B cell (primary cell): Measurements from ENCODE around the gene GMCL1. TPM values are rescaled to one million over a fixed set of nuclear protein-coding genes. Genes with fewer than 3 reads are reported as not detected.
A peak's percentile ranks its signal among the peaks of the same experiment; 100 is the strongest.

ENCODE experiments used
- ATAC-seq: fragments of 200-7000 bp; cut with Tn5 transposase; one replicate; pipeline ENCODE4 v1.10.0; 2021; ENCODE audit warnings: low read depth, mild to moderate bottlenecking, moderate number of reproducible peaks, moderate library complexity
- CTCF ChIA-PET: fragments of 350-600 bp; sonication (Branson Sonifier 250); formaldehyde crosslinking; loops from one replicate; lab custom pipeline; 2021; ENCODE audit warnings: antibody characterized with exemption, inconsistent platforms; lab: Charles Lee
- POLR2A ChIA-PET: fragments of 350-600 bp; sonication (Branson Sonifier 250); formaldehyde crosslinking; loops from one replicate; lab custom pipeline; 2021; ENCODE audit warnings: antibody characterized with exemption; lab: Charles Lee
- DNase-seq: peaks from one replicate; pipeline ENCODE4 v3.0.0; 2013
- H2AFZ ChIP-seq: 2 replicates; pipeline ENCODE4 v1.6.1; 2012; ENCODE audit warnings: mild to moderate bottlenecking, low read depth, low read length; ENCODE audit not compliant: insufficient read depth, poor library complexity, severe bottlenecking
- H3K27ac ChIP-seq, 2 donors: 1 replicate in 1 of 2; 2 replicates in 1 of 2; pipeline ENCODE4 v1.5.1; 2012 to 2013; ENCODE audit warnings: low read length in 2 of 2, mild to moderate bottlenecking in 2 of 2, moderate library complexity in 1 of 2
- H3K27me3 ChIP-seq, 4 experiments: fragments of 200-600 bp in 1 of 4; sonication (generic) in 1 of 4; replicated peaks in 1 of 4; 1 replicate in 2 of 4; 2 replicates in 2 of 4; pipeline versions ENCODE4 v1.6.1 to v1.7.0; 2013 to 2016; ENCODE audit warnings: low read length in 3 of 4, mild to moderate bottlenecking in 2 of 4, mixed read lengths in 1 of 4, moderate library complexity in 1 of 4; ENCODE audit not compliant: insufficient read depth in 4 of 4, control insufficient read depth in 3 of 4; ENCODE audit errors: control extremely low read depth in 1 of 4
- H3K36me3 ChIP-seq, 2 experiments: replicated peaks in 1 of 2; 1 replicate in 1 of 2; 2 replicates in 1 of 2; pipeline versions ENCODE4 v1.6.1 to v1.7.1; 2013; ENCODE audit warnings: low read length in 1 of 2; ENCODE audit not compliant: insufficient read depth in 2 of 2, control insufficient read depth in 1 of 2; ENCODE audit errors: control extremely low read depth in 1 of 2, extremely low read depth in 1 of 2
- H3K4me1 ChIP-seq, 2 donors: fragments of 200-600 bp in 1 of 2; sonication (generic) in 1 of 2; 1 replicate in 1 of 2; 2 replicates in 1 of 2; pipeline versions ENCODE4 v1.5.1 to v1.6.1; 2013 to 2017; ENCODE audit warnings: low read length in 2 of 2; ENCODE audit not compliant: control insufficient read depth in 2 of 2, insufficient read depth in 2 of 2
- H3K4me2 ChIP-seq: replicated peaks from 2 replicates; pipeline ENCODE3; 2012; ENCODE audit warnings: mild to moderate bottlenecking, low read depth, low read length; ENCODE audit not compliant: poor library complexity, severe bottlenecking
- H3K4me3 ChIP-seq, 5 experiments: fragments of 200-600 bp in 1 of 5; sonication (generic) in 1 of 5; 1 replicate in 3 of 5; 2 replicates in 2 of 5; pipeline versions ENCODE4 v1.5.1 to v1.7.0; 2011 to 2016; ENCODE audit warnings: low read length in 4 of 5, mild to moderate bottlenecking in 4 of 5, low read depth in 2 of 5, control low read depth in 1 of 5, moderate library complexity in 1 of 5; ENCODE audit not compliant: insufficient read depth in 1 of 5; ENCODE audit errors: control extremely low read depth in 1 of 5, extremely low read depth in 1 of 5
- H3K79me2 ChIP-seq: fragments of 200-600 bp; sonication (generic); one replicate; pipeline ENCODE4 v1.6.0; 2016; ENCODE audit warnings: low read length; ENCODE audit not compliant: control insufficient read depth, insufficient read depth
- H3K9ac ChIP-seq: fragments of 200-600 bp; sonication (generic); 2 replicates; pipeline ENCODE4 v1.6.1; 2017; ENCODE audit warnings: mild to moderate bottlenecking, low read length, moderate library complexity
- H3K9me3 ChIP-seq, 3 donors: one replicate each; pipeline versions ENCODE4 v1.6.1 to v1.7.1; 2013; ENCODE audit warnings: low read length in 2 of 3; ENCODE audit not compliant: control insufficient read depth in 2 of 3, insufficient read depth in 1 of 3; ENCODE audit errors: control extremely low read depth in 1 of 3
- H4K20me1 ChIP-seq: 2 replicates; pipeline ENCODE4 v1.6.0; 2012; ENCODE audit warnings: mild to moderate bottlenecking, low read length; ENCODE audit not compliant: insufficient read depth, control insufficient read depth, poor library complexity, severe bottlenecking
- H3K27ac Mint-ChIP-seq: one replicate; pipeline ENCODE4 v1.8.0; 2021; ENCODE audit warnings: mixed read lengths
- H3K27me3 Mint-ChIP-seq: one replicate; pipeline ENCODE4 v1.8.0; 2021; ENCODE audit warnings: mixed read lengths
- H3K4me1 Mint-ChIP-seq: one replicate; pipeline ENCODE4 v1.8.0; 2021; ENCODE audit warnings: mixed read lengths
- H3K4me3 Mint-ChIP-seq: one replicate; pipeline ENCODE4 v1.8.0; 2021; ENCODE audit warnings: mixed read lengths
- H3K9me3 Mint-ChIP-seq: one replicate; pipeline ENCODE4 v1.8.0; 2022; ENCODE audit warnings: mixed read lengths; ENCODE audit not compliant: insufficient read depth
- CTCF ChIP-seq: fragments of 200-600 bp; IDR thresholded peaks from one replicate; pipeline ENCODE4 v1.8.0; 2022; ENCODE audit warnings: antibody characterized with exemption, mild to moderate bottlenecking
- EZH2 ChIP-seq: IDR thresholded peaks from 2 replicates; pipeline ENCODE4 v1.6.1; 2012; ENCODE audit warnings: borderline replicate concordance, low read depth, mild to moderate bottlenecking, moderate library complexity, low read length; ENCODE audit not compliant: insufficient read depth, poor library complexity, severe bottlenecking
- WGBS: methylation state at CpG from one replicate; pipeline ENCODE4 v1.1.5; 2013; ENCODE audit warnings: missing lambda C conversion rate; ENCODE audit not compliant: insufficient coverage; 5-methylcytosine and 5-hydroxymethylcytosine counted together
- intact Hi-C: fragments of 100-400 bp; cut with micrococcal nuclease; formaldehyde crosslinking; loops from one replicate; pipeline ENCODE4 v1.10.0; 2022
- polyA plus RNA-seq: library from polyadenylated mRNA; depleted of rRNA; stranded (reverse); fragments of >200 nt; gene quantifications from 2 replicates; pipeline ENCODE4 v1.2.3, GENCODE V29; 2012
- total RNA-seq, 2 donors: library from RNA; stranded (reverse); fragments of 120-200 nt in 1 of 2; gene quantifications; 1 replicate in 1 of 2; 2 replicates in 1 of 2; pipeline versions ENCODE4 v1.2.3 to v1.2.4, GENCODE V29; 2013 to 2022

The GMCL1 gene
- total and polyA plus RNA-seq, 2 donors (not counting 1 experiment from before 2014, with no cell fraction given): 6.0 to 26.3 TPM

- CTCF ChIA-PET: interaction anchor here (1.7 kb wide), 1 partner anchor 72 kb away, joined by 7 read pairs; no protein-coding TSS in a partner anchor
- H3K9me3 Mint-ChIP-seq: no peaks in the 10 kb centered on the region
- Histone ChIP-seq H2AFZ (no peak overlapping the region), H3K4me3 (no peak overlapping the region), H3K27me3 (no peaks in the 10 kb centered on the region), H3K4me1 (peaks cover 42 to 53% of the 10 kb centered on the region in 2 donors), H3K9ac (no peak overlapping the region), H3K27ac (no peak overlapping the region), H3K9me3 (no peaks in the 10 kb centered on the region), H3K79me2 (peaks cover 17% of the 10 kb centered on the region), H4K20me1 (no peaks in the 10 kb centered on the region), H3K36me3 (peaks cover 0 to 2% of the 10 kb centered on the region in 2 experiments), H3K4me2 (no peak overlapping the region)
- no peaks in the 10 kb centered on the region for H3K27me3 Mint-ChIP-seq
- no peak overlapping the region for H3K4me3 Mint-ChIP-seq
- 90% methylated on average over 2 of the region's 4 CpGs for WGBS
- no peak for DNase-seq
- POLR2A ChIA-PET: no interaction called here
- intact Hi-C loops: no loop called here
- H3K27ac Mint-ChIP-seq: no peak overlapping the region
- H3K4me1 Mint-ChIP-seq: peaks cover 48% of the 10 kb centered on the region
- TF ChIP-seq EZH2: no peak
- TF ChIP-seq CTCF: no peak
- ATAC-seq: no peak
Observed at GRCh38 chr2:69797235-69797634, 32.2 kb upstream of the GMCL1 start.

DNA sequence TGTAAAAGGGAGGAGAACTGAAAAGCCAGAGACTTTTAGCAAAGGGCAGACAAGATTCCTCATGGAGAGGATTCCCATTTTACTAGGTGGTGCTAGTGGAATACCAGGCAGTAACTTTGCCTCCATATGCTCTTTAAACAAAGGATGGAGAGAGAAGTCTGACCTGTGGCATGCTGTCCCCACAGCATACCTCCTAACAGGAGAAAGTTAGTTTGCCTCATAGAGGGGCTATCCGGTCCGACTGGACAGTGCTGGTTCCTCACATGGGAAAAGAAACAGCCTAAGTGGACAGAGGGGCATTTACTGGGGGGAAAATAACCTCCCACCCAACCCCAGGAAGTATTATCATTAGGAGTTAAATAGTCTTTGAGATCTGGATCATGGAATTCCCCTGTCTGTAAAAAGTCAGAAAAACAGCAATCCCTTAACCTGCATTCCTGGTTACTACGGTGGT lies 31.6 kb upstream of the GMCL1 start:
- Histone ChIP-seq H3K27ac (peak overlapping the region in 1 of 2 donors; percentile 71), H2AFZ (peak overlapping the region; percentile 59), H3K4me2 (peak overlapping the region; percentile 64), H3K4me1 (peaks cover 46 to 60% of the 10 kb centered on the region in 2 donors), H3K27me3 (no peaks in the 10 kb centered on the region), H3K9me3 (no peaks in the 10 kb centered on the region), H3K36me3 (peaks cover 0 to 2% of the 10 kb centered on the region in 2 experiments), H4K20me1 (no peaks in the 10 kb centered on the region), H3K4me3 (no peak overlapping the region), H3K79me2 (peaks cover 17% of the 10 kb centered on the region), H3K9ac (peak overlapping the region; percentile 51)
- POLR2A ChIA-PET: no interaction called here
- DNase-seq (no peak), ATAC-seq (no peak)
- Mint-ChIP-seq H3K27me3 (no peaks in the 10 kb centered on the region), H3K27ac (peak overlapping the region; percentile 81), H3K4me1 (peaks cover 50% of the 10 kb centered on the region), H3K4me3 (peak overlapping the region; percentile 88), H3K9me3 (no peaks in the 10 kb centered on the region)
- CTCF ChIA-PET: no interaction called here
- no CpG with 5 or more reads among the region's 3 CpGs for WGBS
- intact Hi-C loops: no loop called here
- TF ChIP-seq CTCF (no peak), EZH2 (no peak)
